Panc1 (cell line): ENCODE results near the gene TDO2. TPM values are rescaled to one million over a fixed set of nuclear protein-coding genes. Genes with fewer than 3 reads are reported as not detected.

Experiments
- ATAC-seq: fragments of 200-7000 bp; cut with Tn5 transposase; 2 replicates; pipeline ENCODE4 v1.9.1; 2020; ENCODE audit warnings: mild to moderate bottlenecking, moderate library complexity
- BruUV-seq: library from RNA; stranded (reverse); fragments of 400-500 nt; replicated peaks from 2 replicates; lab custom pipeline; 2021; lab: Mats Ljungman, UMichigan
- CTCF ChIA-PET: fragments of 300-600 bp; sonication (Branson Sonifier 250); formaldehyde crosslinking; loops from one replicate; lab custom pipeline; 2022; ENCODE audit warnings: antibody characterized with exemption; lab: Charles Lee
- POLR2A ChIA-PET: fragments of 300-600 bp; sonication (Branson Sonifier 250); formaldehyde crosslinking; loops from one replicate; lab custom pipeline; 2022; ENCODE audit warnings: antibody characterized with exemption; lab: Charles Lee
- DNase-seq: peaks from one replicate; pipeline ENCODE4 v3.0.0-alpha.2; 2010; ENCODE audit warnings: low read depth, low spot score
- H3K27ac ChIP-seq: 2 replicates; pipeline ENCODE4 v1.5.1; 2011; ENCODE audit warnings: mild to moderate bottlenecking, low read length, inconsistent platforms
- H3K27me3 ChIP-seq: fragments of 200-500 bp; sonication (Bioruptor generic); 2 replicates; pipeline ENCODE4 v1.6.0; 2014; ENCODE audit warnings: low read length, inconsistent platforms; ENCODE audit not compliant: control insufficient read depth, insufficient read depth
- H3K36me3 ChIP-seq: fragments of 200-500 bp; sonication (Bioruptor generic); 2 replicates; pipeline ENCODE4 v1.5.1; 2014; ENCODE audit warnings: inconsistent platforms, mild to moderate bottlenecking, low read length, moderate library complexity; ENCODE audit not compliant: control insufficient read depth, insufficient read depth
- H3K4me1 ChIP-seq: 2 replicates; pipeline ENCODE4 v1.5.1; 2011; ENCODE audit warnings: inconsistent platforms, mild to moderate bottlenecking, low read length, moderate library complexity; ENCODE audit not compliant: control insufficient read depth, insufficient read depth
- H3K4me3 ChIP-seq, 2 experiments: 2 replicates each; pipeline ENCODE4 v1.5.1; 2011 to 2012; ENCODE audit warnings: low read depth in 2 of 2, low read length in 2 of 2, mild to moderate bottlenecking in 2 of 2, inconsistent platforms in 1 of 2, moderate library complexity in 1 of 2
- H3K9me3 ChIP-seq: fragments of 200-500 bp; sonication (Bioruptor generic); 2 replicates; pipeline ENCODE4 v1.5.1; 2014; ENCODE audit warnings: low read depth, mild to moderate bottlenecking, inconsistent platforms, low read length, moderate library complexity; ENCODE audit not compliant: control insufficient read depth, insufficient read depth
- CTCF ChIP-seq: fragments of 450-650 bp; IDR thresholded peaks from 2 replicates; pipeline ENCODE4 v1.5.1; 2017; ENCODE audit warnings: mild to moderate bottlenecking
- POLR2AphosphoS5 ChIP-seq: IDR thresholded peaks from 2 replicates; pipeline ENCODE4 v1.6.1; 2012; ENCODE audit warnings: mild to moderate bottlenecking, low read depth, low read length, moderate library complexity
- SIN3A ChIP-seq: IDR thresholded peaks from 2 replicates; pipeline ENCODE4 v1.6.1; 2012; ENCODE audit warnings: low read depth, mild to moderate bottlenecking, low read length, moderate library complexity, borderline replicate concordance; ENCODE audit not compliant: insufficient read depth
- TCF7L2 ChIP-seq: IDR thresholded peaks from 2 replicates; pipeline ENCODE4 v1.6.1; 2011; ENCODE audit warnings: mild to moderate bottlenecking, low read depth, low read length, inconsistent platforms
- in situ Hi-C: cut with HindIII; loops from 2 replicates; pipeline ENCODE4 v1.10.0; 2016; ENCODE audit warnings: low sequenced_read_pairs, low pct_unique_long_range_greater_than_20kb
- intact Hi-C: fragments of 100-400 bp; cut with micrococcal nuclease; formaldehyde crosslinking; loops from one replicate; pipeline ENCODE4 v1.10.0; 2022; ENCODE audit not compliant: unreplicated experiment
- total RNA-seq: library from RNA; stranded (reverse); gene quantifications from one replicate; pipeline ENCODE4 v1.2.1, GENCODE V29; 2021; ENCODE audit not compliant: unreplicated experiment
- TF ChIP-seq, protein P1 (sequence below), 2 experiments: IDR thresholded peaks; 2 replicates each; pipeline ENCODE4 v1.6.1; 2011 to 2012; ENCODE audit warnings: low read depth in 2 of 2, control low read depth in 1 of 2, low read length in 1 of 2, mild to moderate bottlenecking in 1 of 2, moderate library complexity in 1 of 2; ENCODE audit not compliant: insufficient read depth in 1 of 2

The TDO2 gene
- total RNA-seq, 1 experiment from 2014 or later, result 0.13 TPM

DNA sequence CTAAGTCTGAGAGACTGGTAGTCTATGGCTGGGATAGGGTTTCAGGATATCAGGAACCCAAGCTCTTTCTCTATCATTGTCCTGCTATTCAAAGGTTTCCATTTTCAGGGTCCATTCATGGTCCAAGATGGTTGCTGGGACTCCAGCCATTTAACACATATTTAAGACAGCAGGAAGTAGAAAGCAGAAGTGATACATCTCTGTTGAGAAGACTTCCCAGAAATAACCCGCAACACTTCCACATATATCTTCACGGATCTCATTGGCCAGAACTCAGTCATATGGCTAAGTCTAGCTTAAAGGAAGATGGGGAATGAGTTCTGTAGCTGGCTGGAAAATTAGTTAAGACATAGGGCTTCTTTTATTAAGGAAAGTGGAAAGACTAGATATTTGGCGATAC is 26.3 kb downstream of the TDO2 start:
- ChIA-PET POLR2A (no interaction called here), CTCF (no interaction called here)
- Histone ChIP-seq H3K4me3 (no peak overlapping the region), H3K36me3 (no peaks in the 10 kb centered on the region), H3K4me1 (no peaks in the 10 kb centered on the region), H3K27ac (no peak overlapping the region), H3K9me3 (no peaks in the 10 kb centered on the region), H3K27me3 (no peaks in the 10 kb centered on the region)
- no peak for DNase-seq
- BruUV-seq, result no TSS peak
- no peak for ATAC-seq
- TF ChIP-seq SIN3A (no peak), TCF7L2 (no peak), CTCF (no peak), POLR2AphosphoS5 (no peak)
- TF ChIP-seq, protein P1, sequence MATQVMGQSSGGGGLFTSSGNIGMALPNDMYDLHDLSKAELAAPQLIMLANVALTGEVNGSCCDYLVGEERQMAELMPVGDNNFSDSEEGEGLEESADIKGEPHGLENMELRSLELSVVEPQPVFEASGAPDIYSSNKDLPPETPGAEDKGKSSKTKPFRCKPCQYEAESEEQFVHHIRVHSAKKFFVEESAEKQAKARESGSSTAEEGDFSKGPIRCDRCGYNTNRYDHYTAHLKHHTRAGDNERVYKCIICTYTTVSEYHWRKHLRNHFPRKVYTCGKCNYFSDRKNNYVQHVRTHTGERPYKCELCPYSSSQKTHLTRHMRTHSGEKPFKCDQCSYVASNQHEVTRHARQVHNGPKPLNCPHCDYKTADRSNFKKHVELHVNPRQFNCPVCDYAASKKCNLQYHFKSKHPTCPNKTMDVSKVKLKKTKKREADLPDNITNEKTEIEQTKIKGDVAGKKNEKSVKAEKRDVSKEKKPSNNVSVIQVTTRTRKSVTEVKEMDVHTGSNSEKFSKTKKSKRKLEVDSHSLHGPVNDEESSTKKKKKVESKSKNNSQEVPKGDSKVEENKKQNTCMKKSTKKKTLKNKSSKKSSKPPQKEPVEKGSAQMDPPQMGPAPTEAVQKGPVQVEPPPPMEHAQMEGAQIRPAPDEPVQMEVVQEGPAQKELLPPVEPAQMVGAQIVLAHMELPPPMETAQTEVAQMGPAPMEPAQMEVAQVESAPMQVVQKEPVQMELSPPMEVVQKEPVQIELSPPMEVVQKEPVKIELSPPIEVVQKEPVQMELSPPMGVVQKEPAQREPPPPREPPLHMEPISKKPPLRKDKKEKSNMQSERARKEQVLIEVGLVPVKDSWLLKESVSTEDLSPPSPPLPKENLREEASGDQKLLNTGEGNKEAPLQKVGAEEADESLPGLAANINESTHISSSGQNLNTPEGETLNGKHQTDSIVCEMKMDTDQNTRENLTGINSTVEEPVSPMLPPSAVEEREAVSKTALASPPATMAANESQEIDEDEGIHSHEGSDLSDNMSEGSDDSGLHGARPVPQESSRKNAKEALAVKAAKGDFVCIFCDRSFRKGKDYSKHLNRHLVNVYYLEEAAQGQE (IDR thresholded peaks at IDR 0.05; ENCODE audit: insufficient read depth in 1 of 2, low read depth in 2 of 2, low read length in 1 of 2), result no peak
- intact Hi-C loops, result no loop called here
- in situ Hi-C loops, result no loop called here

DNA sequence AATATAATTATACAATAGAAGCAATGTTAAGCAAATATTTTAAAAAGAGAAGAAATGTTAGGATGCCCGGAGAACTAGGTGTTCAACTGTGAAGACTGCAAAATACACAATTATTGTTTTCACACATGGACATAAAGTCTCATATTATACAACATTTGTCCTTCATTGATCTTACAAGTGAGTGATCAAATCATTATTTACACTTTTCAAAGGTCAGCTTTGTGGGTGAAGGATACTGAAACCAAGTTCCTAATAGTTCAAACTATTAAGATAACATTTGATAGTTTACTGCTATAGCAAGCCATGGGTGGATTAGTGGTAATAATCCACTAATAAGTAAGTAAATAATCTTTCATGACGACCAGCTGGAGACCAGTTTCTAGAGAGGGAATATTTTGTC is 26.8 kb downstream of the TDO2 start:
- BruUV-seq, result no TSS peak
- Histone ChIP-seq H3K27ac (no peak overlapping the region), H3K9me3 (no peaks in the 10 kb centered on the region), H3K4me3 (no peak overlapping the region), H3K4me1 (no peaks in the 10 kb centered on the region), H3K36me3 (no peaks in the 10 kb centered on the region), H3K27me3 (no peaks in the 10 kb centered on the region)
- TF ChIP-seq CTCF, result no peak
- TF ChIP-seq, protein P1 (IDR thresholded peaks at IDR 0.05; ENCODE audit: insufficient read depth in 1 of 2, low read depth in 2 of 2, low read length in 1 of 2), result no peak
- no peak for TF ChIP-seq TCF7L2
- TF ChIP-seq POLR2AphosphoS5, result no peak
- no peak for TF ChIP-seq SIN3A
- DNase-seq (no peak), ATAC-seq (no peak)
- intact Hi-C loops, result no loop called here
- ChIA-PET CTCF (no interaction called here), POLR2A (no interaction called here)
- in situ Hi-C loops, result no loop called here
